Kasumi-1 (cell line): ENCODE data around the gene PARD3.

Experiments used
- DNase-seq, 2 experiments: peaks; one replicate each; lab custom pipeline; 2025; lab: John Stamatoyannopoulos, UW

Gene PARD3

GRCh38 chr10:34537629-34538231 is 277.4 kb downstream of the PARD3 start:
- no peak for DNase-seq

GRCh38 chr10:34535872-34536271 is 279.2 kb downstream of the PARD3 start:
- DNase-seq, result no peak

- no peak for DNase-seq
These were observed 284.3 kb downstream of the PARD3 start for GRCh38 chr10:34530778-34531177.

- no peak for DNase-seq
These were observed 286.8 kb downstream of the PARD3 start for GRCh38 chr10:34528320-34528719.

- DNase-seq, result no peak
These were observed 288.1 kb downstream of the PARD3 start for GRCh38 chr10:34526758-34527730.

- DNase-seq, result no peak
These were observed 288.9 kb downstream of the PARD3 start for GRCh38 chr10:34526186-34526585.

- DNase-seq, result no peak
These were observed 290.6 kb downstream of the PARD3 start for GRCh38 chr10:34524369-34525091.

- no peak for DNase-seq
These were observed 291.9 kb downstream of the PARD3 start for GRCh38 chr10:34523017-34523767.

- peak; percentile 76 to 84 for DNase-seq
These were observed 292.6 kb downstream of the PARD3 start for GRCh38 chr10:34522546-34522945.

- DNase-seq, result no peak
These were observed 294.6 kb downstream of the PARD3 start for GRCh38 chr10:34520510-34520909.

- DNase-seq, result no peak
These were observed 295.0 kb downstream of the PARD3 start for GRCh38 chr10:34520084-34520483.

GRCh38 chr10:34514290-34514689 is 300.8 kb downstream of the PARD3 start:
- DNase-seq, result no peak

GRCh38 chr10:34513636-34514035 is 301.5 kb downstream of the PARD3 start:
- no peak for DNase-seq

- DNase-seq, result no peak
These were observed 307.9 kb downstream of the PARD3 start for GRCh38 chr10:34507217-34507616.

GRCh38 chr10:34506786-34507185 is 308.3 kb downstream of the PARD3 start:
- no peak for DNase-seq

GRCh38 chr10:34505338-34505737 is 309.8 kb downstream of the PARD3 start:
- DNase-seq, result no peak

GRCh38 chr10:34504534-34504933 is 310.6 kb downstream of the PARD3 start:
- no peak for DNase-seq

- DNase-seq, result no peak
These were observed 311.4 kb downstream of the PARD3 start for GRCh38 chr10:34503704-34504103.

GRCh38 chr10:34499612-34500279 is 315.4 kb downstream of the PARD3 start:
- no peak for DNase-seq

GRCh38 chr10:34498821-34499220 is 316.3 kb downstream of the PARD3 start:
- no peak for DNase-seq

- DNase-seq, result no peak
These were observed 319.2 kb downstream of the PARD3 start for GRCh38 chr10:34495938-34496337.
